OCI-LY3 (cell line): Measurements from ENCODE around the gene NEK5.

Experiments used
- EZH2phosphoT487 ChIP-seq: fragments of 200-600 bp; shearing (Covaris generic); IDR thresholded peaks from 2 replicates; pipeline ENCODE4 v1.6.1; 2018; ENCODE audit warnings: antibody characterized with exemption, mixed run types, low read depth
- TF ChIP-seq, protein P1 (sequence below): fragments of 200-600, 300-600 bp; sonication (generic); IDR thresholded peaks from 2 replicates; pipeline ENCODE4 v1.5.1; 2014; ENCODE audit warnings: antibody characterized with exemption, low read length, low read depth

GRCh38 chr13:52070929-52071523, 57.8 kb downstream of the NEK5 start:
- TF ChIP-seq, protein P1, sequence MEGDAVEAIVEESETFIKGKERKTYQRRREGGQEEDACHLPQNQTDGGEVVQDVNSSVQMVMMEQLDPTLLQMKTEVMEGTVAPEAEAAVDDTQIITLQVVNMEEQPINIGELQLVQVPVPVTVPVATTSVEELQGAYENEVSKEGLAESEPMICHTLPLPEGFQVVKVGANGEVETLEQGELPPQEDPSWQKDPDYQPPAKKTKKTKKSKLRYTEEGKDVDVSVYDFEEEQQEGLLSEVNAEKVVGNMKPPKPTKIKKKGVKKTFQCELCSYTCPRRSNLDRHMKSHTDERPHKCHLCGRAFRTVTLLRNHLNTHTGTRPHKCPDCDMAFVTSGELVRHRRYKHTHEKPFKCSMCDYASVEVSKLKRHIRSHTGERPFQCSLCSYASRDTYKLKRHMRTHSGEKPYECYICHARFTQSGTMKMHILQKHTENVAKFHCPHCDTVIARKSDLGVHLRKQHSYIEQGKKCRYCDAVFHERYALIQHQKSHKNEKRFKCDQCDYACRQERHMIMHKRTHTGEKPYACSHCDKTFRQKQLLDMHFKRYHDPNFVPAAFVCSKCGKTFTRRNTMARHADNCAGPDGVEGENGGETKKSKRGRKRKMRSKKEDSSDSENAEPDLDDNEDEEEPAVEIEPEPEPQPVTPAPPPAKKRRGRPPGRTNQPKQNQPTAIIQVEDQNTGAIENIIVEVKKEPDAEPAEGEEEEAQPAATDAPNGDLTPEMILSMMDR = peak; percentile 32
- no peak for TF ChIP-seq EZH2phosphoT487
